H1 (cell line): ENCODE results near the gene TRMT44.

Experiments used
- EZH2 ChIP-seq: fragments of 200-600 bp; sonication (generic); IDR thresholded peaks from 2 replicates; pipeline ENCODE4 v1.7.1; 2012; ENCODE audit warnings: low read depth, mild to moderate bottlenecking, moderate library complexity, low read length, inconsistent platforms; ENCODE audit not compliant: severe bottlenecking
- MAFK ChIP-seq: IDR thresholded peaks from 2 replicates; pipeline ENCODE4 v1.6.1; 2012; ENCODE audit warnings: low read depth, mild to moderate bottlenecking, improper control_type of control experiment, low read length
- TF ChIP-seq, protein P1 (sequence below), 3 experiments: IDR thresholded peaks; 1 replicate in 2 of 3; 2 replicates in 1 of 3; pipeline versions ENCODE4 v1.5.1 to v1.6.1; 2011; ENCODE audit warnings: low read length in 3 of 3, mild to moderate bottlenecking in 3 of 3, inconsistent platforms in 2 of 3, low read depth in 1 of 3, moderate library complexity in 1 of 3; ENCODE audit not compliant: insufficient read depth in 1 of 3; ENCODE audit errors: control extremely low read depth in 1 of 3

DNA sequence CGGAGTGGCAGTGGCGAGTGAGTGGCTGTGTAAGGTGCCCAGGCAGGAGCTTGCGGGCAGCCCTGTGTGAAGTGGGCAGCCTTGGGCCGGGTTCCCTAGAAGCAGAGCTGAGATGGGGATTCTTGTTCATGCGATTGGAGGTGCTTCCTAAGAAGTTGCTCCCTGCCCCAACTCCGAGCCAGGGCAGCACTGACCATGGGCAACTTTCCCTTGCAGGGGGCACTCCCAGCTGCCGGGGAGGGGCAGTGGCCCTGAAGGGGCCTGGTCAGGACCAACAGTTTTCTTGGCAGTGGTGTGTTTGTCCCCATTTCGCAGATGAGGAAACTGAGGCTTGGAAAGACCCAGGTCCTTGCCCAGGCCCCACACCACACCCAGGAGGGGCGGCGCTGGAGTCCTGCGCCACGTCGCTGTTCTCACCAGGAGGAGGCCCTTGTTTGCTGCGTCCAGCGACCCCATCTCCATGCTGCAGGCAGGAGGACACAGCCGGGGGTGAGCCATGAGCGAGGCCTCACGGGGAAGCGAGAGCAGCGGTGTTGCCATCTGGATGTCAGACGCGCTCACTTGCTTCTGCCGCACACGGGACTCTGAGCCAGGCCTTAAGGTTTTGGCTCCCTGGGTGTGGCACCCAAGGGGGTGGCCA lies 68.9 kb downstream of the TRMT44 start:
- no peak for TF ChIP-seq EZH2
- TF ChIP-seq, protein P1, sequence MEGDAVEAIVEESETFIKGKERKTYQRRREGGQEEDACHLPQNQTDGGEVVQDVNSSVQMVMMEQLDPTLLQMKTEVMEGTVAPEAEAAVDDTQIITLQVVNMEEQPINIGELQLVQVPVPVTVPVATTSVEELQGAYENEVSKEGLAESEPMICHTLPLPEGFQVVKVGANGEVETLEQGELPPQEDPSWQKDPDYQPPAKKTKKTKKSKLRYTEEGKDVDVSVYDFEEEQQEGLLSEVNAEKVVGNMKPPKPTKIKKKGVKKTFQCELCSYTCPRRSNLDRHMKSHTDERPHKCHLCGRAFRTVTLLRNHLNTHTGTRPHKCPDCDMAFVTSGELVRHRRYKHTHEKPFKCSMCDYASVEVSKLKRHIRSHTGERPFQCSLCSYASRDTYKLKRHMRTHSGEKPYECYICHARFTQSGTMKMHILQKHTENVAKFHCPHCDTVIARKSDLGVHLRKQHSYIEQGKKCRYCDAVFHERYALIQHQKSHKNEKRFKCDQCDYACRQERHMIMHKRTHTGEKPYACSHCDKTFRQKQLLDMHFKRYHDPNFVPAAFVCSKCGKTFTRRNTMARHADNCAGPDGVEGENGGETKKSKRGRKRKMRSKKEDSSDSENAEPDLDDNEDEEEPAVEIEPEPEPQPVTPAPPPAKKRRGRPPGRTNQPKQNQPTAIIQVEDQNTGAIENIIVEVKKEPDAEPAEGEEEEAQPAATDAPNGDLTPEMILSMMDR (IDR thresholded peaks at IDR 0.05; ENCODE audit: control extremely low read depth in 1 of 3, insufficient read depth in 1 of 3, low read depth in 1 of 3, low read length in 3 of 3), result no peak
- TF ChIP-seq MAFK, result no peak
